Stomach (tissue), 19 donors: Measurements from ENCODE around the gene DRAXIN. TPM values are rescaled to one million over a fixed set of nuclear protein-coding genes. Genes with fewer than 3 reads are reported as not detected.
A peak's percentile ranks its signal among the peaks of the same experiment; 100 is the strongest.
"Not testable (repeated sequence)": the region's sequence is repeated elsewhere in the genome, so short reads cannot be mapped to it uniquely, and the experiment has no call there.

ENCODE experiments used
- DNase-seq, 2 donors: peaks; one replicate each; pipeline versions ENCODE4 v3.0.0 to v3.0.0-alpha.2; 2013 to 2019
- H3K27ac ChIP-seq, 5 donors: fragments of 200-600 bp in 4 of 5; sonication (generic) in 4 of 5; one replicate each; pipeline ENCODE4 v1.5.1; 2013 to 2019; ENCODE audit warnings: mild to moderate bottlenecking in 1 of 5, moderate library complexity in 1 of 5
- H3K27me3 ChIP-seq, 3 donors: fragments of 200-600 bp; sonication (generic); one replicate each; pipeline ENCODE4 v1.5.1; 2017 to 2019; ENCODE audit warnings: mixed run types in 1 of 3
- H3K36me3 ChIP-seq, 4 donors: fragments of 200-600 bp; sonication (generic); 1 replicate in 3 of 4; 2 replicates in 1 of 4; pipeline ENCODE4 v1.5.1; 2016 to 2019
- H3K4me1 ChIP-seq, 4 donors: fragments of 200-600 bp; sonication (generic); one replicate each; pipeline ENCODE4 v1.5.1; 2016 to 2019
- H3K4me3 ChIP-seq, 4 donors: fragments of 200-600 bp; sonication (generic) in 3 of 4; one replicate each; pipeline ENCODE4 v1.5.1; 2016 to 2019; ENCODE audit warnings: mild to moderate bottlenecking in 1 of 4
- H3K9me3 ChIP-seq, 4 donors: fragments of 200-600 bp; sonication (generic); one replicate each; pipeline ENCODE4 v1.5.1; 2016 to 2019
- EP300 ChIP-seq: sonication (generic); formaldehyde crosslinking; IDR thresholded peaks from one replicate; pipeline ENCODE4 v1.6.1; 2017; ENCODE audit warnings: antibody characterized with exemption
- POLR2A ChIP-seq, 4 donors: fragments of 450-650 bp; IDR thresholded peaks; one replicate each; pipeline ENCODE4 v1.6.1; 2016; ENCODE audit warnings: antibody characterized with exemption in 4 of 4, control low read depth in 2 of 4, mild to moderate bottlenecking in 1 of 4, moderate library complexity in 1 of 4
- POLR2AphosphoS5 ChIP-seq, 3 donors: sonication (generic); formaldehyde crosslinking; IDR thresholded peaks; one replicate each; pipeline ENCODE4 v1.6.1; 2016; ENCODE audit warnings: antibody characterized with exemption in 3 of 3
- WGBS, 5 donors: extraction: QIAGEN DNeasy Blood & Tissue Kit in 3 of 5; methylation state at CpG; one replicate each; pipeline versions ENCODE4 v1.1.5 to v1.1.7; 2013 to 2018; 5-methylcytosine and 5-hydroxymethylcytosine counted together
- intact Hi-C: fragments of 100-400 bp; cut with DNase I; formaldehyde crosslinking; loops from one replicate; pipeline ENCODE4 v1.15.1; 2023; ENCODE audit warnings: low total_unique reads
- long read RNA-seq, 10 donors: transcript quantifications; one replicate each; lab custom pipeline, GENCODE V29; 2026
- polyA plus RNA-seq, 3 donors: library from polyadenylated mRNA; stranded (reverse); fragments of 200-250 nt; gene quantifications; one replicate each; pipeline ENCODE4 v1.2.3, GENCODE V29; 2013
- total RNA-seq, 5 donors: library from RNA; depleted of rRNA; stranded (reverse); fragments of >200 nt; gene quantifications; one replicate each; pipeline versions ENCODE4 v1.1.0 to v1.2.3, GENCODE V29; 2014 to 2016
- TF ChIP-seq, protein P1 (sequence below), 7 experiments: fragments of 450-650 bp in 4 of 7; fragments of 200-600 bp in 3 of 7; sonication (generic) in 3 of 7; IDR thresholded peaks; one replicate each; pipeline ENCODE4 v1.5.1; 2016 to 2019; ENCODE audit warnings: antibody characterized with exemption in 7 of 7, control low read depth in 2 of 7, mild to moderate bottlenecking in 1 of 7
- donor health status: healthy with polysubstance abuse.
- donor health status: Bipolar disorder and iron deficiency.
- donor health status: healthy.

Gene DRAXIN, protein sequence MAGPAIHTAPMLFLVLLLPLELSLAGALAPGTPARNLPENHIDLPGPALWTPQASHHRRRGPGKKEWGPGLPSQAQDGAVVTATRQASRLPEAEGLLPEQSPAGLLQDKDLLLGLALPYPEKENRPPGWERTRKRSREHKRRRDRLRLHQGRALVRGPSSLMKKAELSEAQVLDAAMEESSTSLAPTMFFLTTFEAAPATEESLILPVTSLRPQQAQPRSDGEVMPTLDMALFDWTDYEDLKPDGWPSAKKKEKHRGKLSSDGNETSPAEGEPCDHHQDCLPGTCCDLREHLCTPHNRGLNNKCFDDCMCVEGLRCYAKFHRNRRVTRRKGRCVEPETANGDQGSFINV
- total RNA-seq (under 1 TPM in 1 of 5 donors, not detected in 4; 0.18 TPM), polyA plus RNA-seq (under 1 TPM in 2 of 3 donors, not detected in 1; 0.03 to 0.06 TPM)
- long read RNA-seq, donor 1, result 0 reads
- long read RNA-seq, donor 2, result 0 reads
- long read RNA-seq, donor 3, result 0 reads
- long read RNA-seq, donor 4, result 0 reads
- long read RNA-seq, donor 5, result 0 reads
- long read RNA-seq, donor 6, result 0 reads
- long read RNA-seq, donor 7, result 0 reads
- long read RNA-seq, donor 8, result 0 reads
- long read RNA-seq, donor 9, result 0 reads
- long read RNA-seq, donor 10, result 0 reads

DNA sequence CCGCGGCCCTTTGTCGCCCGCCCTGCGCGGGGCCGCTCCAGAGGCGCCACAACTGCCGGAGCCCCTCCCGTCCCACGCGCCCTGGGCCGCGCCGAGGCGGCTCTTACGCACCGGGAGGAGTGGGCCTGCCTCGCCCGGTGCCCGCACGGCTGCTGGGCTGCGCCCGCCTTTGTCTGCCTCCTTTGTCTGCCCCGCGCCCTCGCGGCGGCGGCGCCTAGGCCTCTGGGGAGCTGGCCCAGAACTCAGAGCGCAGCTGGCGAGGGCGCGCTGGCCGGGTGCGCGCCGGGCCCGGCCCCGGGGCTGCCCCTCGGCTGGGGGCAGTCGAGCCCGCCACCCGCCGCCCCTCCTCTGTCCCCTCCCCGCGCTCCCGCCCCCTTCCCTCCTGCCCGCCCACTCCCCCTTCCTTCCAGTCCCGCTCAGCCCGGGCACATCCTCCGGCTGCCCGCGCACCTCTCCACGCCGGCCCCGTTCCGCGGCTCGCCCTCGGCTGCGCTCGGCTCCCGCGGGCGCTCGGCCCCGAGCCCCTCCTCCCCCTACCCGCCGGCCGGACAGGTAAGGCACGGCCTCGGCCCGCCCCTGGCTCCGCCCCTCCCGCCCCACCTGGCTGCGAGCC, at the start of gene DRAXIN:
Gene DRAXIN (plus strand): TSS at position 409 of the 613 bp plus-strand sequence. CDS start 14,549 bp downstream, outside the sequence.
- H3K27ac ChIP-seq, result no peak within 1 kb of the TSS
- intact Hi-C loops, result no loop called here
- 0 to 2% (median 0%) methylated on average over 4 to 75 of the region's 78 CpGs for WGBS, 5 donors
- H3K36me3 ChIP-seq, result no peaks in the 10 kb centered on the region
- DNase-seq, result peak in 1 of 2 donors; percentile 59
- peaks cover 19 to 36% (median 27%) of the 10 kb centered on the region in 4 donors for H3K4me1 ChIP-seq
- H3K9me3 ChIP-seq, result no peaks in the 10 kb centered on the region
- TF ChIP-seq EP300 (no peak), POLR2A (IDR thresholded peaks at IDR 0.05) (no peak), POLR2AphosphoS5 (IDR thresholded peaks at IDR 0.05) (no peak)
- TF ChIP-seq, protein P1, sequence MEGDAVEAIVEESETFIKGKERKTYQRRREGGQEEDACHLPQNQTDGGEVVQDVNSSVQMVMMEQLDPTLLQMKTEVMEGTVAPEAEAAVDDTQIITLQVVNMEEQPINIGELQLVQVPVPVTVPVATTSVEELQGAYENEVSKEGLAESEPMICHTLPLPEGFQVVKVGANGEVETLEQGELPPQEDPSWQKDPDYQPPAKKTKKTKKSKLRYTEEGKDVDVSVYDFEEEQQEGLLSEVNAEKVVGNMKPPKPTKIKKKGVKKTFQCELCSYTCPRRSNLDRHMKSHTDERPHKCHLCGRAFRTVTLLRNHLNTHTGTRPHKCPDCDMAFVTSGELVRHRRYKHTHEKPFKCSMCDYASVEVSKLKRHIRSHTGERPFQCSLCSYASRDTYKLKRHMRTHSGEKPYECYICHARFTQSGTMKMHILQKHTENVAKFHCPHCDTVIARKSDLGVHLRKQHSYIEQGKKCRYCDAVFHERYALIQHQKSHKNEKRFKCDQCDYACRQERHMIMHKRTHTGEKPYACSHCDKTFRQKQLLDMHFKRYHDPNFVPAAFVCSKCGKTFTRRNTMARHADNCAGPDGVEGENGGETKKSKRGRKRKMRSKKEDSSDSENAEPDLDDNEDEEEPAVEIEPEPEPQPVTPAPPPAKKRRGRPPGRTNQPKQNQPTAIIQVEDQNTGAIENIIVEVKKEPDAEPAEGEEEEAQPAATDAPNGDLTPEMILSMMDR (IDR thresholded peaks at IDR 0.05), result no peak
- peak within 1 kb of the TSS; percentile 26 to 49 (median 38) for H3K4me3 ChIP-seq
- peaks cover 14 to 96% (median 57%) of the 10 kb centered on the region in 3 donors for H3K27me3 ChIP-seq

DNA sequence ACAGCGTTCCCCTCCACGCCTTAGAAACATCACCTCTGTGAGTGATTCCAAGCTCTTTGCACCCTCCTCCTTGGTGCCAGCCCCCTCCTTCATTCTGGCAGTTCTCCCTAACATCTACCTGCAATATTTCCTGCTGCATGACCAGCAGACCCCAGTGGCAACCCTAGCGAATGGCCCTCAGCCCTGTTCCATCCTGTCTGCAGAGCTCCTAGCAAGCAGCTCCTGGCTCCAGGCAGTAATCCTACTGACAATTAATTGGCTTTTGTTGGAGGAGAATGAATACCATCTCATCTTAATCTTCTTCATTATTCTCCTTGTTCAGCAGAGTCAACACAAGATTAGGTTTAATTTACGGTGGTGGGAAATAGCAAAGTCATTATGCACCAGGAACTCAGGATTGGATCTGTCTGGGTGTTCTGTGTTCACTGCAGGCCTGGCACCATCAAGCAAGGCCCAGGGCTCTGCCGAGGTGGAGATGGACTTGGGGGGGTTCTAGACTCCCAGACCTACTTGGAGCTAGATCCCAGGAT, 49.7 kb upstream of the DRAXIN start:
- peaks cover 0 to 62% (median 0%) of the 10 kb centered on the region in 3 donors for H3K27me3 ChIP-seq
- 48 to 55% (median 53%) methylated on average over 5 of the region's 5 CpGs for WGBS, 5 donors
- no peak overlapping the region for H3K4me3 ChIP-seq
- H3K9me3 ChIP-seq, result no peaks in the 10 kb centered on the region
- no peaks in the 10 kb centered on the region for H3K4me1 ChIP-seq
- H3K36me3 ChIP-seq, result no peaks in the 10 kb centered on the region
- intact Hi-C loops, result loop anchor here (5.0 kb wide), 1 partner anchor 400 kb away; no protein-coding TSS in a partner anchor
- no peak overlapping the region for H3K27ac ChIP-seq
- TF ChIP-seq POLR2A (IDR thresholded peaks at IDR 0.05) (no peak), POLR2AphosphoS5 (IDR thresholded peaks at IDR 0.05) (no peak), EP300 (no peak)
- TF ChIP-seq, protein P1 (IDR thresholded peaks at IDR 0.05), result no peak
- DNase-seq, result no peak

DNA sequence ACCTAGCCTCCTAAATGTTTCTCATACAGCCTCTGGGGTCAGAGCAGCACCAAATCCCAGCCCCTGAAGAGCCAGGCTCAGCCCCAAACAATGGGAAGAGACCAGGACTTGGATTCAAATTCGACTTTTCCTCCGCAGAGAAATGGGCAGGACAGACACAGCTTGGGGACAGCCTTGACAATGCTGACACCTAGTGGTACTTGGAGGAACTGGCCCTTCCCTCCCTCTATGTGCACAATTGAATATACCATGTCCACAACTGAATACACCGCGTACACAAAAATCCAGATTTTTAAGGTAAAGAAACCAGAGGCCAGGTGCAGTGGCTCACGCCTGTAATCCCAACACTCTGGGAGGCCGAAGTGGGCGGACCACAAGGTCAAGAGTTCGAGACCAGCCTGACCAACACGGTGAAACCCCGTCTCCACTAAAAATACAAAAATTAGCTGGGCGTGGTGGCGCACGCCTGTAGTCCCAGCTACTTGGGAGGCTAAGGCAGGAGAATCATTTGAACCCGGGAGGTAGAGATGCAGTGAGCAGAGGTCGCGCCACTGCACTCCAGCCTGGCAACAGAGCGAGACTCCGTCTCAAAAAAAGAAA, 49.0 kb upstream of the DRAXIN start:
- WGBS, 5 donors, result 53 to 57% (median 56%) methylated on average over 18 of the region's 18 CpGs
- not testable (repeated sequence) for H3K36me3 ChIP-seq, H3K9me3 ChIP-seq, H3K27ac ChIP-seq, H3K4me1 ChIP-seq, H3K4me3 ChIP-seq
- DNase-seq, result peak; percentile 71 to 87
- H3K27me3 ChIP-seq, result peaks cover 0 to 61% (median 0%) of the 10 kb centered on the region in 3 donors
- TF ChIP-seq, protein P1 (IDR thresholded peaks at IDR 0.05), result peak in 5 of 7 experiments; percentile 94 to 98 (median 96)
- peak in 1 of 3 donors; percentile 8 for TF ChIP-seq POLR2AphosphoS5 (IDR thresholded peaks at IDR 0.05)
- intact Hi-C loops, result loop anchor here (5.0 kb wide), 1 partner anchor 400 kb away; no protein-coding TSS in a partner anchor

DNA sequence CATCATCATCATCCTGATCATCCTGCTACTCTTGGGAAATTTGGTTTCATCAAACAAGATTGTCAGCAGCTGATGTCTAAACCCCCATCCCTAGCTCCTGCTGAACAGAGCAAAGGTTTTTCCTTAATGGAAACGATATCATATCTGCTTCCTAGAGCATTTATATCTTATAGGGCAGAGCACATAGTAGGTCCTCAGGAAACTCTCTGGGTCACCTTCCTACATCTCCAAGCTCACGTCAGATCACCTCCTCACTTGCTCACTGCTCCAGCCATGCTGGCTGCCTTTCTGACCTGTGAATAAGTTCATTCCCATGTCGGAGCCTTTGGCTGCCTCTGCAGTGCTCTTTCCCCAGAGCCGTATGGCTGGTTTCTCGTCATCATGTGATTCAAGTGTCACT, 47.7 kb upstream of the DRAXIN start:
- intact Hi-C loops, result loop anchor here (5.0 kb wide), 1 partner anchor 401 kb away; no protein-coding TSS in a partner anchor
- Histone ChIP-seq H3K36me3 (no peaks in the 10 kb centered on the region), H3K4me3 (no peak overlapping the region), H3K27me3 (peaks cover 0 to 61% (median 5%) of the 10 kb centered on the region in 3 donors), H3K9me3 (no peaks in the 10 kb centered on the region), H3K4me1 (peaks cover 8 to 10% (median 9%) of the 10 kb centered on the region in 4 donors), H3K27ac (no peak overlapping the region)
- WGBS, 5 donors, result 53 to 59% (median 58%) methylated on average over 5 of the region's 5 CpGs
- TF ChIP-seq EP300 (no peak), POLR2A (IDR thresholded peaks at IDR 0.05) (no peak), POLR2AphosphoS5 (IDR thresholded peaks at IDR 0.05) (no peak)
- TF ChIP-seq, protein P1 (IDR thresholded peaks at IDR 0.05), result no peak
- no peak for DNase-seq
